GM18861 (cell line): Measurements from ENCODE around the gene RHOU.

Experiments used
- ATAC-seq: cut with Tn5 transposase; IDR thresholded peaks from one replicate; pipeline ENCODE4 v1.9.1; 2021; ENCODE audit not compliant: unreplicated experiment

RHOU gene

GRCh38 chr1:228736844-228737445 lies 1.7 kb downstream of the RHOU start:
- ATAC-seq: no peak

- no peak for ATAC-seq
Measured at GRCh38 chr1:228737601-228738041, 2.3 kb downstream of the RHOU start.

GRCh38 chr1:228739826-228740225 lies 4.5 kb downstream of the RHOU start:
- ATAC-seq: no peak

- ATAC-seq: no peak
Measured at GRCh38 chr1:228740543-228741317, 5.5 kb downstream of the RHOU start.

GRCh38 chr1:228742281-228742860 lies 7.1 kb downstream of the RHOU start:
- ATAC-seq: no peak

GRCh38 chr1:228743405-228743804 lies 8.1 kb downstream of the RHOU start:
- ATAC-seq: no peak

GRCh38 chr1:228744356-228744755 lies 9.1 kb downstream of the RHOU start:
- ATAC-seq: no peak

- no peak for ATAC-seq
Measured at GRCh38 chr1:228744918-228745317, 9.6 kb downstream of the RHOU start.

GRCh38 chr1:228745497-228745896 lies 10.2 kb downstream of the RHOU start:
- no peak for ATAC-seq

GRCh38 chr1:228747301-228747935 lies 12.1 kb downstream of the RHOU start:
- ATAC-seq: no peak

GRCh38 chr1:228748029-228748428 lies 12.8 kb downstream of the RHOU start:
- ATAC-seq: no peak

GRCh38 chr1:228748431-228748830 lies 13.2 kb downstream of the RHOU start:
- no peak for ATAC-seq

- no peak for ATAC-seq
Measured at GRCh38 chr1:228749765-228750164, 14.5 kb downstream of the RHOU start.

GRCh38 chr1:228750915-228751314 lies 15.6 kb downstream of the RHOU start:
- ATAC-seq: no peak

- peak; percentile 54 for ATAC-seq
Measured at GRCh38 chr1:228751360-228752098, 16.2 kb downstream of the RHOU start.

GRCh38 chr1:228752258-228752657 lies 17.0 kb downstream of the RHOU start:
- no peak for ATAC-seq

GRCh38 chr1:228752675-228753265 lies 17.5 kb downstream of the RHOU start:
- no peak for ATAC-seq

- no peak for ATAC-seq
Measured at GRCh38 chr1:228753287-228753686, 18.0 kb downstream of the RHOU start.

- ATAC-seq: no peak
Measured at GRCh38 chr1:228753786-228754360, 18.6 kb downstream of the RHOU start.

- no peak for ATAC-seq
Measured at GRCh38 chr1:228754646-228755268, 19.5 kb downstream of the RHOU start.
